Gastroesophageal sphincter (tissue), 4 donors: ENCODE data around the gene RAD52. TPM values are rescaled to one million over a fixed set of nuclear protein-coding genes. Genes with fewer than 3 reads are reported as not detected.

Experiments used
- ATAC-seq: fragments of 150-250 bp; one replicate; pipeline ENCODE4 v1.9.1; 2016; ENCODE audit warnings: mild to moderate bottlenecking, moderate library complexity
- H3K27ac ChIP-seq, 4 donors: fragments of 200-600 bp; sonication (generic) in 3 of 4; 1 replicate in 3 of 4; 2 replicates in 1 of 4; pipeline ENCODE4 v1.5.1; 2016 to 2019
- H3K27me3 ChIP-seq: fragments of 200-600 bp; sonication (generic); one replicate; pipeline ENCODE4 v1.5.1; 2019
- H3K36me3 ChIP-seq, 2 donors: fragments of 200-600 bp; sonication (generic); one replicate each; pipeline ENCODE4 v1.5.1; 2019; ENCODE audit warnings: control low read depth in 1 of 2
- H3K4me1 ChIP-seq, 3 donors: fragments of 200-600 bp; sonication (generic); 1 replicate in 2 of 3; 2 replicates in 1 of 3; pipeline ENCODE4 v1.5.1; 2016 to 2019; ENCODE audit warnings: control low read depth in 2 of 3
- H3K4me3 ChIP-seq, 2 donors: fragments of 200-600 bp; sonication (generic); one replicate each; pipeline ENCODE4 v1.5.1; 2019; ENCODE audit warnings: mild to moderate bottlenecking in 1 of 2, moderate library complexity in 1 of 2
- H3K9me3 ChIP-seq, 3 donors: fragments of 200-600 bp; sonication (generic); one replicate each; pipeline ENCODE4 v1.5.1; 2017 to 2019; ENCODE audit warnings: control low read depth in 2 of 3
- CTCF ChIP-seq, 4 experiments: fragments of 200-600 bp in 2 of 4; fragments of 450-650 bp in 2 of 4; sonication (generic) in 1 of 4; IDR thresholded peaks; one replicate each; pipeline ENCODE4 v1.5.1; 2017 to 2019; ENCODE audit warnings: antibody characterized with exemption in 4 of 4, mild to moderate bottlenecking in 2 of 4, moderate library complexity in 2 of 4
- EP300 ChIP-seq: sonication (generic); formaldehyde crosslinking; IDR thresholded peaks from one replicate; pipeline ENCODE4 v1.6.1; 2017; ENCODE audit warnings: antibody characterized with exemption, mild to moderate bottlenecking
- POLR2A ChIP-seq, 2 donors: fragments of 450-650 bp; IDR thresholded peaks; one replicate each; pipeline ENCODE4 v1.6.1; 2017; ENCODE audit warnings: antibody characterized with exemption in 2 of 2, mild to moderate bottlenecking in 2 of 2, moderate library complexity in 1 of 2
- POLR2AphosphoS5 ChIP-seq: sonication (generic); formaldehyde crosslinking; IDR thresholded peaks from one replicate; pipeline ENCODE4 v1.6.1; 2017; ENCODE audit warnings: antibody characterized with exemption
- WGBS, 2 donors: methylation state at CpG; one replicate each; pipeline ENCODE4 v1.1.5; 2018; ENCODE audit warnings: low coverage in 1 of 2; 5-methylcytosine and 5-hydroxymethylcytosine counted together
- total RNA-seq, 4 donors: library from RNA; depleted of rRNA; stranded (reverse); fragments of >200 nt; gene quantifications; one replicate each; pipeline ENCODE4 v1.1.0, GENCODE V29; 2016

Gene RAD52
- total RNA-seq, 4 donors from 2014 or later: 10.0 to 17.7 (median 13.5) TPM

GRCh38 chr12:903055-903454 is 46.4 kb downstream of the RAD52 start:
- WGBS, 2 donors: 81 to 85% methylated on average over 5 of the region's 5 CpGs
- Histone ChIP-seq H3K9me3 (no peaks in the 10 kb centered on the region), H3K27ac (no peak overlapping the region), H3K4me3 (no peak overlapping the region), H3K36me3 (peaks cover 7 to 100% of the 10 kb centered on the region in 2 donors), H3K27me3 (no peaks in the 10 kb centered on the region), H3K4me1 (no peaks in the 10 kb centered on the region)
- ATAC-seq: no peak
- TF ChIP-seq POLR2AphosphoS5: no peak
- no peak for TF ChIP-seq EP300
- no peak for TF ChIP-seq POLR2A (IDR thresholded peaks at IDR 0.05)
- TF ChIP-seq CTCF (IDR thresholded peaks at IDR 0.05): no peak

- WGBS, 2 donors: 80 to 92% methylated on average over 3 of the region's 3 CpGs
- Histone ChIP-seq H3K9me3 (no peaks in the 10 kb centered on the region), H3K27me3 (no peaks in the 10 kb centered on the region), H3K27ac (no peak overlapping the region), H3K4me1 (no peaks in the 10 kb centered on the region), H3K4me3 (no peak overlapping the region), H3K36me3 (peaks cover 7 to 100% of the 10 kb centered on the region in 2 donors)
- TF ChIP-seq EP300: no peak
- TF ChIP-seq CTCF (IDR thresholded peaks at IDR 0.05): no peak
- no peak for TF ChIP-seq POLR2A (IDR thresholded peaks at IDR 0.05)
- TF ChIP-seq POLR2AphosphoS5: no peak
- no peak for ATAC-seq
Measured at GRCh38 chr12:902581-902980, 46.9 kb downstream of the RAD52 start.

- Histone ChIP-seq H3K27me3 (no peaks in the 10 kb centered on the region), H3K27ac (no peak overlapping the region), H3K9me3 (no peaks in the 10 kb centered on the region), H3K36me3 (peaks cover 4 to 99% of the 10 kb centered on the region in 2 donors), H3K4me1 (no peaks in the 10 kb centered on the region), H3K4me3 (no peak overlapping the region)
- TF ChIP-seq EP300 (no peak), POLR2A (IDR thresholded peaks at IDR 0.05) (no peak), POLR2AphosphoS5 (no peak), CTCF (IDR thresholded peaks at IDR 0.05) (no peak)
- WGBS, 2 donors: 78 to 100% methylated on average over 2 to 4 of the region's 4 CpGs
- no peak for ATAC-seq
Measured at GRCh38 chr12:897386-897785, 52.1 kb downstream of the RAD52 start.

GRCh38 chr12:896031-896430 is 53.5 kb downstream of the RAD52 start:
- Histone ChIP-seq H3K4me3 (no peak overlapping the region), H3K4me1 (no peaks in the 10 kb centered on the region), H3K9me3 (no peaks in the 10 kb centered on the region), H3K27me3 (no peaks in the 10 kb centered on the region), H3K27ac (no peak overlapping the region), H3K36me3 (peaks cover 0 to 98% of the 10 kb centered on the region in 2 donors)
- 48 to 64% methylated on average over 4 of the region's 4 CpGs for WGBS, 2 donors
- no peak for TF ChIP-seq EP300
- TF ChIP-seq POLR2AphosphoS5: no peak
- no peak for TF ChIP-seq CTCF (IDR thresholded peaks at IDR 0.05)
- TF ChIP-seq POLR2A (IDR thresholded peaks at IDR 0.05): no peak
- no peak for ATAC-seq

GRCh38 chr12:894226-894625 is 55.3 kb downstream of the RAD52 start:
- TF ChIP-seq POLR2AphosphoS5: no peak
- no peak for TF ChIP-seq CTCF (IDR thresholded peaks at IDR 0.05)
- TF ChIP-seq EP300: no peak
- TF ChIP-seq POLR2A (IDR thresholded peaks at IDR 0.05): no peak
- Histone ChIP-seq H3K27ac (no peak overlapping the region), H3K4me3 (no peak overlapping the region), H3K9me3 (no peaks in the 10 kb centered on the region), H3K36me3 (peaks cover 0 to 98% of the 10 kb centered on the region in 2 donors), H3K4me1 (no peaks in the 10 kb centered on the region), H3K27me3 (no peaks in the 10 kb centered on the region)
- ATAC-seq: no peak
